HG02798 (cell line): Measurements from ENCODE around the gene LIN7C.
"Not testable (repeated sequence)": the region's sequence is repeated elsewhere in the genome, so short reads cannot be mapped to it uniquely, and the experiment has no call there.

Source experiments
- ATAC-seq: cut with Tn5 transposase; IDR thresholded peaks from one replicate; pipeline ENCODE4 v1.9.1; 2021; ENCODE audit warnings: mild to moderate bottlenecking; ENCODE audit not compliant: unreplicated experiment, poor library complexity

The LIN7C gene

GRCh38 chr11:27506200-27507182, at the start of gene LIN7C:
TSS of gene LIN7C (minus strand) at chr11:27506769. CDS start at chr11:27506752, 17 bp downstream.
- peak; percentile 95 for ATAC-seq

DNA sequence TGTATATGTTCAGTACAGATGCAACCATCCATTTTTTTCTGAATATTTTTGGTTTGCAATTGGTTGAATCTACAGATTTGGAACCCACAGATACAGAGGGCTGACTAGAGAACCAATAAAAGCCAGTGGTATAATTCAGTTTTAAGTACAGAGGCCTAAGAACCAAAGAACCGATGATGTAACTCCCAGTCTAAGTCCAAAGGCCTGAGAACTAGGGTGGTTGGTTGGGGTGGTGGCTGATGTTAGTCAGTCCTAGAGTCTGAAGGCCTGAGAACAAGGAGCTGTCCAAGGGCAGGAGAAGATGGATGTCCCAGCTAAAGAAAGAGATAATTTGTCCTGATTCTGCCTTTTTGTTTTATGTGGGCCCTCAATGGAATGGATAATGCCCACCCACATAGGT, 48.7 kb upstream of the LIN7C start:
- ATAC-seq, result no peak

GRCh38 chr11:27553186-27553585, 46.6 kb upstream of the LIN7C start:
- ATAC-seq, result no peak

DNA sequence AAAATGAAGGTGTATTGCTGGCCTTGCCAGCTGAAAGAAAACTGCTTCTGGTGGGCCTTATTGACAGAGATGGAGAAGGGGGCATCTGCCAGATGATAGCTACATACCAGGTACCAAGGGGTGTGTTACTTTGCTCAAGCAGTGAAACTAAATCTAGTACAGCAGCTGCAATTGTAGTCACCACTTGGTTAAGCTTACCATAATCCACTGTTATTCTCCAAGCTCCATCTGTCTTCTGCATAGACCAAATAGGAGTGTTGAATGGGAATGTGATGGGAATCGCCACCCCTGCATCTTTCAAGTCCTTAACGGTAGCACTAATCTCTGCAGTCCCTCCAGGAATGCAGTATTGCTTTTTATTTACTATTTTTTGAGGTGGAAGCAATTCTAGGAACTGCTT, 45.8 kb upstream of the LIN7C start:
- no peak for ATAC-seq

DNA sequence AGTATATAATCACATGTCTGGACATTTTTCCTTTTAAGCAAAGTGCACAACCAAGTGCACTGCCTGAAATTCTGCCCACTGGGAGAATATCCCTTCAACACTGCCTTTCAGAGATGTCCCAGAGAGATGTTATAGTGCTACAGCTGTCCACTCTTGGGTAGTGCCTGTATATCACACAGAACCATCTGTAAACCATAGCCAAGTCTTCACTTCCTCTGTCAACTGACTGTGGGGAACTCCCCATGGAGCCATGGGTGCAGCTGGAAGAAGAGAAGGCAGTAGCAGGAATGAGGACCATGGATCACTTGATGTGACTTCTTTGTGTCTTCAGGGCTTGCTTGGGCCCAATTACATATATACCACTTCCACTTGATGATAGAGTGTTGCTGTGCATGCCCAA, 44.6 kb upstream of the LIN7C start:
- peak; percentile 61 for ATAC-seq

DNA sequence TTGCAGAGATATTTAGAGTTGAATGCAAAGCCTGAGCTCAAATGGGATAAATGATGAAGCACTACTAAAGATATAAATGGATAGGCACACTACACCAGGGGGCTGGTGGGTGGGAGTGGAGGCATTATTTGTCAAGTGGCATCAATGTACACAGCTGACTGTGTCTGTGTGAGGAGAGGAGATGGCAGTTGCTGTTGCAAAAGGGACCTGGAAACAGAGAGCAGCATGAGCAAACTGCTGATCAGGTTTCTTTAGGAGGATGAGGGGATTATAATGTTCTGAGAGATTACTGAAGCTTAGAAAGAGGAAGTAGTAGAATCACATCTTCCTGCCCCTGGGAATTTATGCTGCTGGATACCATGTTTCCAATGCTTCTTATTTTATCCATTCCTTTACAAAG, 39.4 kb upstream of the LIN7C start:
- no peak for ATAC-seq

DNA sequence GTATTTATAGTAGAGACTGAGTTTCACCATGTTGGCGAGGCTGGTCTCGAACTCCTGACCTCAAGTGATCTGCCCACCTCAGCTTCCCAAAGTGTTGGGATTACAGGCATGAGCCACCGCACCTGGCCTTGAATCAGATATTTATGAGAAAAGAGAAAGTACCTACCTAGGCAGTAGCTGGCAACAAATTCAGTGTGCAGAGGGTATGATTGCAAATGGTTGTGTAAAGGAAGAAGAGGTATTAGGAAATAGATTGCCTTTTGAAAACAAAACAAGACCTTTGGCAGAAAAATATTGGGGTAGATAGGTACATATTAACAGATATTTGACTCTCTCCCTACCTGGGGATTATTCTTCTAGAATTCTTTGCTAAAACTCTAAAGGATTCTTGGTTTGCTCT, 38.5 kb upstream of the LIN7C start:
- no peak for ATAC-seq

GRCh38 chr11:27541790-27542189, 35.2 kb upstream of the LIN7C start:
- no peak for ATAC-seq

GRCh38 chr11:27540051-27540450, 33.5 kb upstream of the LIN7C start:
- ATAC-seq, result no peak

- ATAC-seq, result no peak
Observed at GRCh38 chr11:27535103-27535502, 28.5 kb upstream of the LIN7C start.

DNA sequence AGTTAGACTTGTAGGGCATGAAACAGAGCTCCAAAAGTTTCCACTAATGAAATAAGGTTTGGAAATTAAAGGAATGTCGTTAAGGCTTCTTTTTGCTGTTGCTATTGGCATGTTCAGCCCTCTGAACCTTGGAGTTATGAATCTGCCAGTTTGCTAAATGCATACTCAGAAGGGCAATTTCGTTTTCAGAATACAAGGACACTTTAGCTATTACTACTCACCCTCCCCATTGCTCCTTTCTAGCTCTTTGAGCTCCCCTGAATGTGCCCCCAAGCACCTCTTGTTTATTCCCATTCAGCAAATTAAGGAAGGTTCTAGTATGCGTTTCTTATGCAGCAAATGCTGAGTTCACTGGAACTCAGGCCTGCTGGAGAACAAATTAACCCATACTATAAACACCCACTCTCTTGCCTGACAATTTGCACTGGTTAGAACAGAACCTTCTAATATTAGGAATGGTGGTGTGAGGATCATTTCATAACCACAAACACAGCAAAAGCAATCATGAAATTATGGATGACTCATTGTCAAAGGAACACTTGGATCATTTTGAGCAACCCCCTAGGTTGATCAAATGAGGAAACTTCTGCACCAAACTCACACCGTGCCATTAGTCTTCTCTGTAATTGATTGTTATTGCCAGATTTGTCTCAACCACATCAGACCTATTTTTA, 26.2 kb upstream of the LIN7C start:
- ATAC-seq, result no peak

DNA sequence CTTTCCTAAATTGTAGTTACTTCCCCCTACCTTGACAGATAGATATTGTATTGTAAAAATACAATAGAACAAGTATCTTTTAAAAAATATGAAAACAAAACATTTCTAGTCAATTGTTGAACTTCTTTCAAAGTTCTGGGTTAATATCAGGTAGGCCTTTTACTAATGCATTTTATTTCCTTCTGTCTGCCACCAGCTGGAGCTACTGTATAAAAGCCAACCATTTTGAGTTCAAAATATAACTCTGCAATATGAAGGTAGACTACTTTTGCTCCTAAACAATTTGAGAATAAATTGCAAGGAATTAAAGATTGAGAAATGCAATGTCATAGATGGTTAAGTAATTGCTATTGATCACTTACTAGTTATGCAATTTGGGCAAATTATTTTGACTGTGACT, 22.1 kb upstream of the LIN7C start:
- no peak for ATAC-seq

DNA sequence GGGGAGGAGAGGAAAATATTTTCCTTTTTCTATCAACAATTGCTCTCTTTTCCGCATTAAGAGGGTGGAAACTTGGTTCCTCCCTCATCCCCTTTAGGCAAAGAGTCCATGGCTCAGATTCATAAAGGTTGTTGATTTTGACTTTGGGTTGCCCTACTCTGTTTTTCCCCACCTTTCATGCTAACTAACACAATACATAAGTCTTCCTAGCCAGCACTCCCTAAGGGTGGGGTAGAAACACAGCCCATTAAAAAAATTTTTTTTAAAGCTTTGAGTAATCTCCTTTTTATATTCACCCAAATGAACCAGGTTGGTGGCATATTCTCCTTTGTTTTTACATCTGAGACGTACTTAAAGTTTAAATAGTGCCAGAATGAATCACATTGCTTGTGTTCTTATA, 20.0 kb upstream of the LIN7C start:
- no peak for ATAC-seq

GRCh38 chr11:27525824-27526516, 19.4 kb upstream of the LIN7C start:
- no peak for ATAC-seq

DNA sequence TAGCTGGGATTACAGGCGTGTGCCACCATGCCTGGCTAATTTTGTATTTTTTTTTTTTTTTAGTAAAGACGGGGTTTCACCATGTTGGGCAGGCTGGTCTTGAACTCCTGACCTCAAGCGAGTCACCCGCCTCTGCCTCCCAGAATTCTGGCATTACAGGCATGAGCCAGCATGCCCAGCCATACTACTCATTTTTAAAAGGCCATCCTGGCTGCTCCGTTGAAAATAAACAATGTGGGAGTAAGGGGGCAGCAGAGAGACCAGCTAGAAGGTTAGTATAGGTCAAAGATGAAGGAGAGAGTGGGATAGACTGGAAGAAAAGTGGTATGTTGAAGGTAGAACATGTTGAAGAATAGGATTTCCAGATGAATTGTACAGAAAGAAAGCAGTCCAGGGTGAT, 17.6 kb upstream of the LIN7C start:
- no peak for ATAC-seq

DNA sequence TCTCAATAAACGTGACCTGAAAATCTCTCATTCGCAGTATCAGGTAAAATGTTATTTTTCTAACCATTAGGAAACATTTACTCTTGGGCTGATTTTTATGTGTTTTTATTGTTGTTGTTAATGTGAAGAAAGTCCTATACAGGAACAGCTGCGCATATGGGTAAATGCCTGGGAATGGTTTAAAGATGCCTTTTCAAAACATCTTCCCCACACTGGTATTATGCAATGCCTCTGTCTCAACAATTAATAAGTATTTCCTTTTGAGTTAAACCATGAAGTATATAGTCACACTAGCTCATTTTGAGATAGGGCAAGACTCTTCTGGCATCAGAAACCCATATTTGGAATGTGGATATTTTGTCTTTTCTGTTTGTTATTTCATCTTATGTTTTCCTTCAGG, 13.7 kb upstream of the LIN7C start:
- ATAC-seq, result no peak

DNA sequence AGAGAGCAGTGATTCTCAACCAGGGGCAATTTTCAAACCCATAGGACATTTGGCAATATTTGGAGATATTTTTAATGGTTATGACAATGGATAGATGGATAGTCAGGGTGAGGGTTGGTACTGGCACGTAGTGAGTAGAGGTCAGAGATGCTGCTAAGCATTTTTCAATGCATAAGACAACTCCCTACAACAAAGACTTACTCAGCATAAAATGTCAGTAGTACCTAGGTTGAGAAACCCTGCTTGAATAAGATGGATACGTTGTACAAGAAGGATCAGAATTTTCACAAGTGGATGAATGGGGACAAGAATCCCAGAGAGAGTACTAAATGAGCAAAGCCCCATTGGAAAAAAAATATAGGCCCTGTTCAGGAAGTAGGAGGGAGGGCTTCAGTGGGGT, 11.9 kb upstream of the LIN7C start:
- no peak for ATAC-seq

GRCh38 chr11:27517490-27517889, 10.9 kb upstream of the LIN7C start:
- ATAC-seq, result not testable (repeated sequence)

DNA sequence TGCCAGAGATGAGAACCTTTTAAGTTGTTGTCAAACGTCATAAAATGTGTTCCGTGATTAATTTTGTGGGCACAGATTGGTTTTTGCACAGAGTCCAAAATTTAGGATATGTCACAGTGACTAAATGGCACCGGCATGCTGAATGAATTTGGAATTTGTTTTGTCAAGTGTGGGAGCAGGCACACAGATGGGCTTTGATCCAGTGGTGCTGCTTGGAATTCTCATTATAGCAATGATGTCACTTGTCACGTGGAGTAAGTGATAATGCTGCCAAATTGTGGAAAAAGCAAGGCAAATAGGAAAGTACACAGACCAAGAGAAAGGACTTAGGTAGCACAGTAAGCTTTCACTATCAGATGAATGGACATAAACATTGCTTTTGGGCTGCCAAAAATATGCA, 8.0 kb upstream of the LIN7C start:
- ATAC-seq, result no peak

DNA sequence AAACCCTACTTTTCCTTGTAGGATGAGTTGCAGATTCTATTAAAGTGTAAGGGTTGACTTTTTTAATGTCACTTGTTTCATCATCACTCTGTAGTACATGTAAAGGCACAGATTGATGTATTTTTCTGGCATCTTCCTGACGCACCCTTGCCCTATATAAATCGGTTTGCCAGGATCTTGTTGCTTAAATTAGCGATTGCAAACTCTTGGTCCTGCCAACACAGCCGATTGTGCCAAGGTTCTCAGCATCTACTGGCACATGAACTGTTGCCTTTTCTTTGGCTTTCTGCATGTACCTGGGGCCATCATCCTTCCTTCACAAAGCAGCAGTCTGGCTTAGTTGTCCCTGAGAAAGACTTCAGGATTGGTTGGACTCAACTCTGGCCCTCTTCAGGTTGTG, 7.5 kb upstream of the LIN7C start:
- no peak for ATAC-seq

- no peak for ATAC-seq
Observed at GRCh38 chr11:27513389-27513788, 6.8 kb upstream of the LIN7C start.
